GM10266 (cell line): ENCODE data around the gene IL1RAPL1.

Experiments
- DNase-seq: peaks from one replicate; pipeline ENCODE4 v3.0.0; 2012; ENCODE audit errors: extremely low spot score
- CTCF ChIP-seq: IDR thresholded peaks from 2 replicates; pipeline ENCODE4 v1.5.1; 2012; ENCODE audit warnings: mild to moderate bottlenecking, low read depth; ENCODE audit not compliant: control insufficient read depth, insufficient read depth; ENCODE audit errors: missing control alignments

Gene IL1RAPL1

GRCh38 chrX:29065477-29065876, 478.2 kb downstream of the IL1RAPL1 start:
- no peak for TF ChIP-seq CTCF
- DNase-seq, result no peak

DNA sequence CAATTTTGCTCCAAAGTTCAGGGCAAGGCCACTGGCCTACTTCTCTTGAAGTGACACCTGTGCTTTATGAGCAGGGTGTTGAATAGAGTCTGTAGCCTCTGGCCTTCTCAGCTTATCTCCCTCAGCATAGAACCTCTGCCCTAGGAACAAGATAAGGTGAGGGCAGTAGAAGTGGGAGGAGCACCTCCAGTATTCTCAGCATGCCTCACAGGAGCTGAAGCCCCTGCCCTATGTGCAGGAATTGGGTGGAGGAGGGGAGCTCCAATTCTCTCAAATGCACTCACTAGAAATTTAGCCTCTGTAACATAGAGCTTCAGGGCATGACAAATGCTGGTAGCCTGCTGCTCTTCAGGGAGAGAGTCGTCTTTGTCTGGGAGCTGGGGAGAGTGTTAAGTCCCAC, 479.3 kb downstream of the IL1RAPL1 start:
- no peak for TF ChIP-seq CTCF

GRCh38 chrX:29067351-29067750, 480.1 kb downstream of the IL1RAPL1 start:
- DNase-seq, result no peak
- TF ChIP-seq CTCF, result no peak

More for the DNA sequence above, 479.3 kb downstream of the IL1RAPL1 start:
- DNase-seq, result no peak

- DNase-seq, result no peak
- TF ChIP-seq CTCF, result no peak
Measured at GRCh38 chrX:29071525-29072320, 484.5 kb downstream of the IL1RAPL1 start.

DNA sequence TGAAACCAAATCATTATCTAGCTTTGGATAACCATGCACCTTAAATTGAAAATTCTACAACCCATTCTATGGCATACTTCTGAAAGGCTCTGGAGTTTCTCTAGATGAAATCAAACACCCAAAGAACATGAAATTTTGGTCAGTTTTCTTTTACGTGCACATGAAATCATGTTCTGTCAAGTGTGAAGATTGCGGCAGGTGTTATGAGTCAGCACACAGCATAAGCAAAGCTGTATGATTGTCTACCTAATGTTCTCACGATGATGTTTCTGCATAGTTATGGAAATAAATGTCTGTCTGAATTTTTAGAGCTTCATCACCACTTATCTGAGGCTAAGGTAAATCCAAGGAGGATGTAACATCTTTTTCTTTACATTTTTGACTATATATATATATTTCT, 495.3 kb downstream of the IL1RAPL1 start:
- TF ChIP-seq CTCF, result no peak
- no peak for DNase-seq

DNA sequence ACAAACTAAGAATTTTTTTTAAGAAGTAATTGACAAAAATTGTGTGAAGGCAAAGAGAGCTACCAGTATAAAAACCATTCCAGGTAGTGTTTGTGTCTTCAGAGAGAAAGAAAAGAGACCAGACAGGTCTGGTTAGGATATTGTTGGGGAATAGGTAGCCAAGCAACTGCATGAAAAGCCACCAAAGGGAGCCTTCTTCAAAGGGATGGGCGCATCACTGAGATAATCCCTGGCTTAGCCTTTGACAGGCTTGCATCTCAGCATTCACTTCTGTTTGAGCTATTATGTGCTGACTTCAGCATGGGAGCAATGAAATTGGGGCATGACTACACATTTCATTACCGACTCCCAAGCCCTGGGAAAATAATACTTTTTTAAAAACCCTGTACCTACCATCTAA, 496.6 kb downstream of the IL1RAPL1 start:
- no peak for TF ChIP-seq CTCF
- no peak for DNase-seq

GRCh38 chrX:29090811-29091210, 503.6 kb downstream of the IL1RAPL1 start:
- no peak for TF ChIP-seq CTCF
- DNase-seq, result no peak
